Upper lobe of left lung (tissue), 4 donors: ENCODE data around the gene BRIP1.

Source experiments
- CTCF ChIP-seq, 6 experiments: fragments of 450-650 bp in 4 of 6; fragments of 200-600 bp in 2 of 6; sonication (generic) in 2 of 6; IDR thresholded peaks; one replicate each; pipeline ENCODE4 v1.5.1; 2016 to 2019; ENCODE audit warnings: antibody characterized with exemption in 6 of 6
- EP300 ChIP-seq, 4 donors: sonication (generic); formaldehyde crosslinking; IDR thresholded peaks; one replicate each; pipeline ENCODE4 v1.5.1; 2017; ENCODE audit warnings: antibody characterized with exemption in 4 of 4, control low read depth in 2 of 4

GRCh38 chr17:61848896-61849295, 14.4 kb downstream of the BRIP1 start:
- TF ChIP-seq EP300 (IDR thresholded peaks at IDR 0.05) (no peak), CTCF (IDR thresholded peaks at IDR 0.05) (no peak)
